ENCODE results near the gene EHBP1L1.

DNA sequence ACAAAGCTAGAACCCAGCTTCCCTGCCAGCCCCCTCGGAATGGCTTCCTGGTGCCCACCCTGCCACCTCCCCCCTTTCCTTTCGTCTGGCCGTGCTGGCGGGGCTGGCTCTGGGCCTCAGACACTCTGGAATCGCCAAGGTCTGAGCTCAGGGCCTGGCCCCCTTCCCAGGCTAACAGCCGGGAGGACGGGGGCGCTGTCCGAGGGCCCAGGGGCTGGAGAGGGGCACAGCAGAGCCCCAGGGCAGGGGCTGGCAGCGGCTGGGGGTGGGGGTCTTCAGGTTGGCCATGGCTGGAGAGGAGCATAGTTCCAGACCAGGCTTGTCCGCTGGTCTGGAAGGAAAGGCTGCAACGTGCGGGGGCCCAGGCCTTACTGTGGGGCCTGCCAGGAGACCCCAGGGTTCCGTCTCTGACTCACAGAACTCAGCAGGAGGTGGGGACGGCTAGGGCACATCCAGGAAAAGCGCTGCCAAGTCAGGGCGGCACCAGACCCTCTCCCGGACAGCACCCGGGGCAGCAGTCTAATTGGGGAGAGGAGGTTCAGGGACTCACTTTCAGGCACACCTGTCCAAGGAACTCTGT lies 16.8 kb upstream of the EHBP1L1 start:
- TF ChIP-seq, protein P1, sequence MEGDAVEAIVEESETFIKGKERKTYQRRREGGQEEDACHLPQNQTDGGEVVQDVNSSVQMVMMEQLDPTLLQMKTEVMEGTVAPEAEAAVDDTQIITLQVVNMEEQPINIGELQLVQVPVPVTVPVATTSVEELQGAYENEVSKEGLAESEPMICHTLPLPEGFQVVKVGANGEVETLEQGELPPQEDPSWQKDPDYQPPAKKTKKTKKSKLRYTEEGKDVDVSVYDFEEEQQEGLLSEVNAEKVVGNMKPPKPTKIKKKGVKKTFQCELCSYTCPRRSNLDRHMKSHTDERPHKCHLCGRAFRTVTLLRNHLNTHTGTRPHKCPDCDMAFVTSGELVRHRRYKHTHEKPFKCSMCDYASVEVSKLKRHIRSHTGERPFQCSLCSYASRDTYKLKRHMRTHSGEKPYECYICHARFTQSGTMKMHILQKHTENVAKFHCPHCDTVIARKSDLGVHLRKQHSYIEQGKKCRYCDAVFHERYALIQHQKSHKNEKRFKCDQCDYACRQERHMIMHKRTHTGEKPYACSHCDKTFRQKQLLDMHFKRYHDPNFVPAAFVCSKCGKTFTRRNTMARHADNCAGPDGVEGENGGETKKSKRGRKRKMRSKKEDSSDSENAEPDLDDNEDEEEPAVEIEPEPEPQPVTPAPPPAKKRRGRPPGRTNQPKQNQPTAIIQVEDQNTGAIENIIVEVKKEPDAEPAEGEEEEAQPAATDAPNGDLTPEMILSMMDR (IDR thresholded peaks at IDR 0.05), result no peak
- no peak for TF ChIP-seq EZH2 (IDR thresholded peaks at IDR 0.05)

All from neural progenitor cell (in vitro differentiated cells).